Panc1 (cell line): ENCODE results near the gene DBT. TPM values are rescaled to one million over a fixed set of nuclear protein-coding genes. Genes with fewer than 3 reads are reported as not detected.

ENCODE experiments used
- ATAC-seq: fragments of 200-7000 bp; cut with Tn5 transposase; 2 replicates; pipeline ENCODE4 v1.9.1; 2020; ENCODE audit warnings: mild to moderate bottlenecking, moderate library complexity
- BruUV-seq: library from RNA; stranded (reverse); fragments of 400-500 nt; replicated peaks from 2 replicates; lab custom pipeline; 2021; lab: Mats Ljungman, UMichigan
- CTCF ChIA-PET: fragments of 300-600 bp; sonication (Branson Sonifier 250); formaldehyde crosslinking; loops from one replicate; lab custom pipeline; 2022; ENCODE audit warnings: antibody characterized with exemption; lab: Charles Lee
- POLR2A ChIA-PET: fragments of 300-600 bp; sonication (Branson Sonifier 250); formaldehyde crosslinking; loops from one replicate; lab custom pipeline; 2022; ENCODE audit warnings: antibody characterized with exemption; lab: Charles Lee
- DNase-seq: peaks from one replicate; pipeline ENCODE4 v3.0.0-alpha.2; 2010; ENCODE audit warnings: low read depth, low spot score
- H3K27ac ChIP-seq: 2 replicates; pipeline ENCODE4 v1.5.1; 2011; ENCODE audit warnings: mild to moderate bottlenecking, low read length, inconsistent platforms
- H3K27me3 ChIP-seq: fragments of 200-500 bp; sonication (Bioruptor generic); 2 replicates; pipeline ENCODE4 v1.6.0; 2014; ENCODE audit warnings: low read length, inconsistent platforms; ENCODE audit not compliant: control insufficient read depth, insufficient read depth
- H3K36me3 ChIP-seq: fragments of 200-500 bp; sonication (Bioruptor generic); 2 replicates; pipeline ENCODE4 v1.5.1; 2014; ENCODE audit warnings: inconsistent platforms, mild to moderate bottlenecking, low read length, moderate library complexity; ENCODE audit not compliant: control insufficient read depth, insufficient read depth
- H3K4me1 ChIP-seq: 2 replicates; pipeline ENCODE4 v1.5.1; 2011; ENCODE audit warnings: inconsistent platforms, mild to moderate bottlenecking, low read length, moderate library complexity; ENCODE audit not compliant: control insufficient read depth, insufficient read depth
- H3K4me3 ChIP-seq, 2 experiments: 2 replicates each; pipeline ENCODE4 v1.5.1; 2011 to 2012; ENCODE audit warnings: low read depth in 2 of 2, low read length in 2 of 2, mild to moderate bottlenecking in 2 of 2, inconsistent platforms in 1 of 2, moderate library complexity in 1 of 2
- H3K9me3 ChIP-seq: fragments of 200-500 bp; sonication (Bioruptor generic); 2 replicates; pipeline ENCODE4 v1.5.1; 2014; ENCODE audit warnings: low read depth, mild to moderate bottlenecking, inconsistent platforms, low read length, moderate library complexity; ENCODE audit not compliant: control insufficient read depth, insufficient read depth
- CTCF ChIP-seq: fragments of 450-650 bp; IDR thresholded peaks from 2 replicates; pipeline ENCODE4 v1.5.1; 2017; ENCODE audit warnings: mild to moderate bottlenecking
- POLR2AphosphoS5 ChIP-seq: IDR thresholded peaks from 2 replicates; pipeline ENCODE4 v1.6.1; 2012; ENCODE audit warnings: mild to moderate bottlenecking, low read depth, low read length, moderate library complexity
- REST ChIP-seq, 2 experiments: IDR thresholded peaks; 2 replicates each; pipeline ENCODE4 v1.6.1; 2011 to 2012; ENCODE audit warnings: low read depth in 2 of 2, control low read depth in 1 of 2, low read length in 1 of 2, mild to moderate bottlenecking in 1 of 2, moderate library complexity in 1 of 2; ENCODE audit not compliant: insufficient read depth in 1 of 2
- SIN3A ChIP-seq: IDR thresholded peaks from 2 replicates; pipeline ENCODE4 v1.6.1; 2012; ENCODE audit warnings: low read depth, mild to moderate bottlenecking, low read length, moderate library complexity, borderline replicate concordance; ENCODE audit not compliant: insufficient read depth
- TCF7L2 ChIP-seq: IDR thresholded peaks from 2 replicates; pipeline ENCODE4 v1.6.1; 2011; ENCODE audit warnings: mild to moderate bottlenecking, low read depth, low read length, inconsistent platforms
- in situ Hi-C: cut with HindIII; loops from 2 replicates; pipeline ENCODE4 v1.10.0; 2016; ENCODE audit warnings: low sequenced_read_pairs, low pct_unique_long_range_greater_than_20kb
- intact Hi-C: fragments of 100-400 bp; cut with micrococcal nuclease; formaldehyde crosslinking; loops from one replicate; pipeline ENCODE4 v1.10.0; 2022; ENCODE audit not compliant: unreplicated experiment
- total RNA-seq: library from RNA; stranded (reverse); gene quantifications from one replicate; pipeline ENCODE4 v1.2.1, GENCODE V29; 2021; ENCODE audit not compliant: unreplicated experiment

Gene DBT
- total RNA-seq, 1 experiment from 2014 or later: 5.2 TPM

GRCh38 chr1:100198596-100198995, 51.0 kb downstream of the DBT start:
- intact Hi-C loops (no loop called here), in situ Hi-C loops (no loop called here)
- TF ChIP-seq CTCF (no peak), SIN3A (no peak), POLR2AphosphoS5 (no peak), REST (IDR thresholded peaks at IDR 0.05; ENCODE audit: insufficient read depth in 1 of 2, low read depth in 2 of 2, low read length in 1 of 2) (no peak), TCF7L2 (no peak)
- no peaks in the 10 kb centered on the region for H3K4me1 ChIP-seq
- no peaks in the 10 kb centered on the region for H3K27me3 ChIP-seq
- H3K27ac ChIP-seq: no peak overlapping the region
- no peaks in the 10 kb centered on the region for H3K9me3 ChIP-seq
- ChIA-PET CTCF (no interaction called here), POLR2A (no interaction called here)
- no peak overlapping the region for H3K4me3 ChIP-seq
- no peaks in the 10 kb centered on the region for H3K36me3 ChIP-seq
- DNase-seq (no peak), ATAC-seq (no peak)
- no TSS peak for BruUV-seq

GRCh38 chr1:100188617-100189016, 61.0 kb downstream of the DBT start:
- CTCF ChIA-PET: no interaction called here
- no peaks in the 10 kb centered on the region for H3K36me3 ChIP-seq

More at GRCh38 chr1:100188617-100189016, 61.0 kb downstream of the DBT start:
- H3K27me3 ChIP-seq: no peaks in the 10 kb centered on the region
- TF ChIP-seq REST (IDR thresholded peaks at IDR 0.05; ENCODE audit: insufficient read depth in 1 of 2, low read depth in 2 of 2, low read length in 1 of 2) (no peak), TCF7L2 (no peak), POLR2AphosphoS5 (no peak)
- in situ Hi-C loops (no loop called here), intact Hi-C loops (no loop called here)
- no peak for DNase-seq
- POLR2A ChIA-PET: no interaction called here
- H3K4me3 ChIP-seq: no peak overlapping the region
- no peak overlapping the region for H3K27ac ChIP-seq
- H3K4me1 ChIP-seq: no peaks in the 10 kb centered on the region
- H3K9me3 ChIP-seq: no peaks in the 10 kb centered on the region
- ATAC-seq: no peak
- no TSS peak for BruUV-seq
